GM12878 (cell line): Measurements from ENCODE around the gene ADAM30. TPM values are rescaled to one million over a fixed set of nuclear protein-coding genes. Genes with fewer than 3 reads are reported as not detected.

ENCODE experiments used
- ATAC-seq: fragments of 200-7000 bp; cut with Tn5 transposase; 3 replicates; pipeline ENCODE4 v1.9.1; 2020; ENCODE audit warnings: mild to moderate bottlenecking, moderate library complexity
- BruUV-seq: library from RNA; stranded (reverse); fragments of 400-500 nt; replicated peaks from 2 replicates; lab custom pipeline; 2021; lab: Mats Ljungman, UMichigan
- CTCF ChIA-PET: fragments of 300-600 bp; sonication (Branson Sonifier 250); formaldehyde crosslinking; extraction: SDS; loops from one replicate; lab custom pipeline; 2021; ENCODE audit warnings: inconsistent platforms; lab: Yijun Ruan, JAX
- POLR2A ChIA-PET: fragments of 350-600 bp; formaldehyde crosslinking; extraction: SDS; loops from one replicate; lab custom pipeline; 2021; ENCODE audit warnings: inconsistent platforms; lab: Charles Lee
- RAD21 ChIA-PET: fragments of 300-600 bp; sonication (Branson Sonifier 250); formaldehyde crosslinking; loops from one replicate; lab custom pipeline; 2023; ENCODE audit warnings: antibody characterized with exemption; ENCODE audit not compliant: unreplicated experiment; lab: Charles Lee
- SMC1A ChIA-PET: fragments of 300-600 bp; sonication (Branson Sonifier 250); formaldehyde crosslinking; loops from one replicate; lab custom pipeline; 2023; ENCODE audit not compliant: unreplicated experiment, uncharacterized antibody; lab: Charles Lee
- DNase-seq: peaks from one replicate; pipeline ENCODE4 v3.0.0-alpha.2; 2011; ENCODE audit warnings: low read depth, low spot score
- FAIRE-seq: peaks from 3 replicates; lab custom pipeline; 2011; peaks lifted over from hg19 to GRCh38; lab: Jason Lieb, UNC
- H2AFZ ChIP-seq: 2 replicates; pipeline ENCODE4 v1.6.0; 2011; ENCODE audit warnings: low read depth, low read length, control low read depth; ENCODE audit not compliant: control insufficient read depth
- H3K27ac ChIP-seq: 2 replicates; pipeline ENCODE4 v1.5.1; 2011; ENCODE audit warnings: control low read depth; ENCODE audit not compliant: control insufficient read depth, insufficient read depth
- H3K27me3 ChIP-seq, 2 experiments: replicated peaks in 1 of 2; 2 replicates each; pipeline versions ENCODE4 v1.6.0 to v1.6.1; 2011; ENCODE audit warnings: low read length in 1 of 2; ENCODE audit not compliant: control insufficient read depth in 2 of 2, insufficient read depth in 2 of 2
- H3K36me3 ChIP-seq, 2 experiments: 2 replicates each; pipeline ENCODE4 v1.5.1; 2011; ENCODE audit warnings: low read length in 1 of 2; ENCODE audit not compliant: control insufficient read depth in 2 of 2, insufficient read depth in 2 of 2
- H3K4me1 ChIP-seq: 2 replicates; pipeline ENCODE4 v1.6.1; 2011; ENCODE audit warnings: mild to moderate bottlenecking, low read length, moderate library complexity, mixed read lengths; ENCODE audit not compliant: control insufficient read depth, insufficient read depth
- H3K4me2 ChIP-seq: 2 replicates; pipeline ENCODE4 v1.6.0; 2011; ENCODE audit warnings: control low read depth; ENCODE audit not compliant: control insufficient read depth, insufficient read depth
- H3K4me3 ChIP-seq: fragments of 200-600 bp; sonication (generic); 2 replicates; pipeline ENCODE4 v1.5.1; 2016
- H3K79me2 ChIP-seq: 2 replicates; pipeline ENCODE4 v1.6.0; 2011; ENCODE audit warnings: low read length; ENCODE audit not compliant: control insufficient read depth, insufficient read depth
- H3K9ac ChIP-seq: 2 replicates; pipeline ENCODE4 v1.8.0; 2011; ENCODE audit warnings: low read length, control low read depth, mixed read lengths; ENCODE audit not compliant: control insufficient read depth, insufficient read depth
- H3K9me3 ChIP-seq: replicated peaks from 3 replicates; pipeline ENCODE4 v1.5.1; 2011; ENCODE audit warnings: mild to moderate bottlenecking, low read length; ENCODE audit not compliant: control insufficient read depth, insufficient read depth
- H4K20me1 ChIP-seq: 2 replicates; pipeline ENCODE4 v1.6.0; 2011; ENCODE audit not compliant: control insufficient read depth, insufficient read depth
- NBN ChIP-seq: fragments of 450-650 bp; IDR thresholded peaks from 2 replicates; pipeline ENCODE4 v1.6.1; 2016
- PAX5 ChIP-seq: IDR thresholded peaks from 2 replicates; pipeline ENCODE4 v1.6.1; 2011; ENCODE audit warnings: low read depth, low read length, borderline replicate concordance
- SKIL ChIP-seq: fragments of 450-650 bp; IDR thresholded peaks from 2 replicates; pipeline ENCODE4 v1.6.1; 2017; ENCODE audit warnings: mild to moderate bottlenecking, low read depth, inconsistent platforms; ENCODE audit not compliant: poor library complexity, severe bottlenecking
- TAF1 ChIP-seq: IDR thresholded peaks from 2 replicates; pipeline ENCODE4 v1.6.1; 2011; ENCODE audit warnings: mild to moderate bottlenecking, low read depth, low read length, borderline replicate concordance
- TBL1XR1 ChIP-seq: IDR thresholded peaks from 2 replicates; pipeline ENCODE4 v1.6.1; 2012; ENCODE audit warnings: low read depth, low read length, improper control_type of control experiment
- WGBS: methylation state at CpG from one replicate; pipeline ENCODE4 v1.1.6; 2016; ENCODE audit warnings: low lambda C conversion rate; ENCODE audit not compliant: insufficient replicate concordance, insufficient coverage; ENCODE audit errors: missing lambda C conversion rate; 5-methylcytosine and 5-hydroxymethylcytosine counted together
- in situ Hi-C: fragments of 300-500 bp; cut with MboI; formaldehyde crosslinking; loops from 9 replicates; pipeline ENCODE4 v1.14.3; 2018; ENCODE audit warnings: mixed read lengths
- intact Hi-C: fragments of 100-400 bp; cut with micrococcal nuclease; formaldehyde crosslinking; loops from one replicate; pipeline ENCODE4 v1.14.2; 2022; ENCODE audit not compliant: unreplicated experiment
- polyA plus RNA-seq, 11 experiments: library from polyadenylated mRNA; depleted of rRNA in 4 of 11; unstranded in 6 of 11; stranded (reverse) in 5 of 11; fragments of >200 nt; fragmentation: Nextera tagmentation in 4 of 11; fragmentation: Illumina TruSeq in 1 of 11; extraction: Ambion mirVana in 4 of 11; extraction: Trizol in 1 of 11; gene quantifications; 1 replicate in 1 of 11; 2 replicates in 10 of 11; pipeline versions ENCODE4 v1.2.1 to v1.2.3, GENCODE V29; 2011 to 2016; ENCODE audit warnings: inconsistent platforms in 2 of 11, missing spikeins in 2 of 11, low read depth in 1 of 11
- total RNA-seq, 4 experiments: library from RNA; depleted of rRNA in 3 of 4; stranded (reverse); fragments of >200 nt in 3 of 4; fragmentation: Illumina TruSeq in 1 of 4; extraction: Trizol in 1 of 4; gene quantifications; 2 replicates each; pipeline versions ENCODE4 v1.2.1 to v1.2.3, GENCODE V29; 2013 to 2021

The ADAM30 gene
- total and polyA plus RNA-seq, 10 of the 15 experiments (the other 5 are each of a cell fraction or from before 2014, with no cell fraction given): not detected

GRCh38 chr1:119874186-119874585 is 22.1 kb downstream of the ADAM30 start:
- TF ChIP-seq PAX5 (no peak), NBN (no peak)
- no peaks in the 10 kb centered on the region for H3K79me2 ChIP-seq
- ATAC-seq (no peak), FAIRE-seq (no peak), DNase-seq (no peak)
- no TSS peak for BruUV-seq
- H4K20me1 ChIP-seq: no peaks in the 10 kb centered on the region
- H3K9ac ChIP-seq: no peak overlapping the region
- no peak overlapping the region for H3K4me2 ChIP-seq
- H2AFZ ChIP-seq: no peak overlapping the region
- in situ Hi-C loops: loop anchor here (10.0 kb wide), 1 partner anchor 61 kb away; no protein-coding TSS in a partner anchor
- RAD21 ChIA-PET: no interaction called here
- no peaks in the 10 kb centered on the region for H3K9me3 ChIP-seq
- CTCF ChIA-PET: no interaction called here
- POLR2A ChIA-PET: no interaction called here
- intact Hi-C loops: no loop called here
- H3K27ac ChIP-seq: no peak overlapping the region
- H3K36me3 ChIP-seq: no peaks in the 10 kb centered on the region
- SMC1A ChIA-PET: interaction anchor here (1.1 kb wide), 1 partner anchor 9 kb away, joined by 3 read pairs; no protein-coding TSS in a partner anchor
- WGBS: 17% methylated on average over 2 of the region's 2 CpGs
- H3K4me1 ChIP-seq: no peaks in the 10 kb centered on the region
- no peak overlapping the region for H3K4me3 ChIP-seq
- no peaks in the 10 kb centered on the region for H3K27me3 ChIP-seq

- intact Hi-C loops: no loop called here
- SMC1A ChIA-PET: interaction anchor here (1.1 to 1.3 kb wide), 2 partner anchors 10 to 64 kb away, joined by 3 read pairs; no protein-coding TSS in a partner anchor
- in situ Hi-C loops: loop anchor here (10.0 kb wide), 1 partner anchor 61 kb away; no protein-coding TSS in a partner anchor
- H3K9ac ChIP-seq: no peak overlapping the region
- DNase-seq (no peak), ATAC-seq (no peak), FAIRE-seq (no peak)
- H3K27ac ChIP-seq: no peak overlapping the region
- CTCF ChIA-PET: interaction anchor here (1.2 kb wide), 1 partner anchor 8 kb away, joined by 3 read pairs; no protein-coding TSS in a partner anchor
- no peak for TF ChIP-seq TAF1
- TF ChIP-seq SKIL: no peak
- no peak for TF ChIP-seq TBL1XR1
- POLR2A ChIA-PET: no interaction called here
- H3K4me3 ChIP-seq: no peak overlapping the region
- WGBS: 48% methylated on average over 4 of the region's 4 CpGs
- H3K9me3 ChIP-seq: no peaks in the 10 kb centered on the region
- H3K4me1 ChIP-seq: no peaks in the 10 kb centered on the region
- no peaks in the 10 kb centered on the region for H3K36me3 ChIP-seq
- RAD21 ChIA-PET: no interaction called here
- no peak overlapping the region for H3K4me2 ChIP-seq
- no peaks in the 10 kb centered on the region for H3K79me2 ChIP-seq
- BruUV-seq: no TSS peak
- H2AFZ ChIP-seq: no peak overlapping the region
- no peaks in the 10 kb centered on the region for H4K20me1 ChIP-seq
- no peaks in the 10 kb centered on the region for H3K27me3 ChIP-seq
These were observed 22.9 kb downstream of the ADAM30 start for GRCh38 chr1:119873135-119874015.
